HL-60 (cell line): ENCODE data around the gene IL18BP.

Experiments used
- GABPA ChIP-seq: IDR thresholded peaks from 2 replicates; pipeline ENCODE4 v1.6.1; 2012; ENCODE audit warnings: low read depth
- POLR2AphosphoS5 ChIP-seq: IDR thresholded peaks from 2 replicates; pipeline ENCODE4 v1.6.1; 2012; ENCODE audit warnings: low read depth
- REST ChIP-seq: IDR thresholded peaks from 2 replicates; pipeline ENCODE4 v1.6.1; 2012; ENCODE audit warnings: low read depth; ENCODE audit not compliant: insufficient replicate concordance
- SPI1 ChIP-seq: IDR thresholded peaks from 2 replicates; pipeline ENCODE4 v1.6.1; 2012; ENCODE audit warnings: low read depth, mild to moderate bottlenecking, borderline replicate concordance
- TF ChIP-seq, protein P1 (sequence below): IDR thresholded peaks from one replicate; pipeline ENCODE4 v1.5.1; 2011; ENCODE audit warnings: low read length, control low read depth, inconsistent platforms; ENCODE audit not compliant: insufficient read depth

- TF ChIP-seq GABPA (no peak), POLR2AphosphoS5 (no peak), REST (no peak), SPI1 (no peak)
- TF ChIP-seq, protein P1, sequence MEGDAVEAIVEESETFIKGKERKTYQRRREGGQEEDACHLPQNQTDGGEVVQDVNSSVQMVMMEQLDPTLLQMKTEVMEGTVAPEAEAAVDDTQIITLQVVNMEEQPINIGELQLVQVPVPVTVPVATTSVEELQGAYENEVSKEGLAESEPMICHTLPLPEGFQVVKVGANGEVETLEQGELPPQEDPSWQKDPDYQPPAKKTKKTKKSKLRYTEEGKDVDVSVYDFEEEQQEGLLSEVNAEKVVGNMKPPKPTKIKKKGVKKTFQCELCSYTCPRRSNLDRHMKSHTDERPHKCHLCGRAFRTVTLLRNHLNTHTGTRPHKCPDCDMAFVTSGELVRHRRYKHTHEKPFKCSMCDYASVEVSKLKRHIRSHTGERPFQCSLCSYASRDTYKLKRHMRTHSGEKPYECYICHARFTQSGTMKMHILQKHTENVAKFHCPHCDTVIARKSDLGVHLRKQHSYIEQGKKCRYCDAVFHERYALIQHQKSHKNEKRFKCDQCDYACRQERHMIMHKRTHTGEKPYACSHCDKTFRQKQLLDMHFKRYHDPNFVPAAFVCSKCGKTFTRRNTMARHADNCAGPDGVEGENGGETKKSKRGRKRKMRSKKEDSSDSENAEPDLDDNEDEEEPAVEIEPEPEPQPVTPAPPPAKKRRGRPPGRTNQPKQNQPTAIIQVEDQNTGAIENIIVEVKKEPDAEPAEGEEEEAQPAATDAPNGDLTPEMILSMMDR = no peak
Measured at GRCh38 chr11:72045849-72046248, 47.1 kb downstream of the IL18BP start.
